IMR-90 (cell line): ENCODE results near the gene SNRNP25. TPM values are rescaled to one million over a fixed set of nuclear protein-coding genes. Genes with fewer than 3 reads are reported as not detected.

ENCODE experiments used
- ATAC-seq: fragments of 200-7000 bp; cut with Tn5 transposase; 2 replicates; pipeline ENCODE4 v1.9.1; 2020; ENCODE audit warnings: low read depth, mild to moderate bottlenecking, moderate library complexity
- BruUV-seq: library from RNA; stranded (reverse); fragments of 400-500 nt; replicated peaks from 2 replicates; lab custom pipeline; 2021; lab: Mats Ljungman, UMichigan
- CTCF ChIA-PET: fragments of 300-600 bp; formaldehyde crosslinking; extraction: SDS; loops from one replicate; lab custom pipeline; 2021; ENCODE audit warnings: antibody characterized with exemption; lab: Yijun Ruan, JAX
- POLR2A ChIA-PET: fragments of 300-600 bp; sonication (Branson Sonifier 250); formaldehyde crosslinking; loops from one replicate; lab custom pipeline; 2022; ENCODE audit warnings: antibody characterized with exemption; ENCODE audit not compliant: unreplicated experiment; lab: Charles Lee
- DNase-seq: peaks from one replicate; pipeline ENCODE4 v3.0.0; 2013
- H2AFZ ChIP-seq: replicated peaks from 2 replicates; pipeline ENCODE3; 2013; ENCODE audit warnings: low read length, mild to moderate bottlenecking; ENCODE audit not compliant: poor library complexity
- H2AK5ac ChIP-seq: 2 replicates; pipeline ENCODE4 v1.6.1; 2013; ENCODE audit warnings: low read depth, low read length, inconsistent platforms
- H2AK9ac ChIP-seq: replicated peaks from 2 replicates; pipeline ENCODE3; 2013; ENCODE audit warnings: mild to moderate bottlenecking, low read depth, low read length, moderate library complexity; ENCODE audit not compliant: poor library complexity
- H2BK120ac ChIP-seq: 2 replicates; pipeline ENCODE4 v1.6.1; 2013; ENCODE audit warnings: low read depth, low read length, inconsistent platforms
- H2BK15ac ChIP-seq: 3 replicates; pipeline ENCODE4 v1.6.1; 2013; ENCODE audit warnings: low read depth, low read length, inconsistent platforms
- H2BK20ac ChIP-seq: 2 replicates; pipeline ENCODE4 v1.6.1; 2013; ENCODE audit warnings: low read depth, mild to moderate bottlenecking, inconsistent platforms, low read length, moderate library complexity
- H2BK5ac ChIP-seq: 2 replicates; pipeline ENCODE4 v1.6.1; 2013; ENCODE audit warnings: mild to moderate bottlenecking, low read depth, low read length, inconsistent platforms; ENCODE audit not compliant: poor library complexity, severe bottlenecking
- H3K14ac ChIP-seq: replicated peaks from 2 replicates; pipeline ENCODE4 v1.6.1; 2013; ENCODE audit warnings: low read depth, low read length, inconsistent platforms
- H3K18ac ChIP-seq: 2 replicates; pipeline ENCODE4 v1.6.1; 2013; ENCODE audit warnings: low read depth, low read length, control low read depth
- H3K23ac ChIP-seq: 2 replicates; pipeline ENCODE4 v1.6.1; 2013; ENCODE audit warnings: low read depth, low read length, inconsistent platforms
- H3K27ac ChIP-seq: 2 replicates; pipeline ENCODE4 v1.5.1; 2013; ENCODE audit warnings: mild to moderate bottlenecking, control low read depth, low read length; ENCODE audit not compliant: insufficient read depth
- H3K27me3 ChIP-seq: 2 replicates; pipeline ENCODE4 v1.6.1; 2013; ENCODE audit warnings: low read length; ENCODE audit not compliant: control insufficient read depth, insufficient read depth
- H3K36me3 ChIP-seq: 2 replicates; pipeline ENCODE4 v1.6.1; 2013; ENCODE audit warnings: low read length, mixed read lengths; ENCODE audit not compliant: control insufficient read depth, insufficient read depth
- H3K4ac ChIP-seq: 2 replicates; pipeline ENCODE4 v1.6.1; 2013; ENCODE audit warnings: low read depth, low read length, inconsistent platforms
- H3K4me1 ChIP-seq: 2 replicates; pipeline ENCODE4 v1.6.1; 2013; ENCODE audit warnings: low read length, mixed read lengths; ENCODE audit not compliant: control insufficient read depth, insufficient read depth
- H3K4me2 ChIP-seq: 2 replicates; pipeline ENCODE4 v1.6.1; 2013; ENCODE audit warnings: low read depth, mild to moderate bottlenecking, control low read depth, low read length, moderate library complexity
- H3K4me3 ChIP-seq: 2 replicates; pipeline ENCODE4 v1.5.1; 2013; ENCODE audit warnings: low read depth, mild to moderate bottlenecking, control low read depth, low read length, moderate library complexity; ENCODE audit not compliant: insufficient read depth
- H3K56ac ChIP-seq: 2 replicates; pipeline ENCODE4 v1.6.1; 2013; ENCODE audit warnings: low read length, inconsistent platforms; ENCODE audit not compliant: insufficient read depth; ENCODE audit errors: extremely low read depth
- H3K79me1 ChIP-seq, 2 experiments: 2 replicates each; pipeline ENCODE4 v1.6.1; 2013; ENCODE audit warnings: low read length in 2 of 2, inconsistent platforms in 1 of 2, low read depth in 1 of 2
- H3K9ac ChIP-seq: 2 replicates; pipeline ENCODE4 v1.6.1; 2013; ENCODE audit warnings: low read depth, low read length, control low read depth
- H3K9me1 ChIP-seq: 2 replicates; pipeline ENCODE4 v1.6.1; 2013; ENCODE audit warnings: low read length, inconsistent platforms; ENCODE audit not compliant: insufficient read depth
- H3K9me3 ChIP-seq: 2 replicates; pipeline ENCODE4 v1.6.1; 2013; ENCODE audit warnings: low read length; ENCODE audit not compliant: control insufficient read depth, insufficient read depth
- H4K20me1 ChIP-seq: 2 replicates; pipeline ENCODE4 v1.6.1; 2013; ENCODE audit warnings: low read length, inconsistent platforms; ENCODE audit not compliant: insufficient read depth
- H4K5ac ChIP-seq: 2 replicates; pipeline ENCODE4 v1.6.1; 2013; ENCODE audit warnings: mild to moderate bottlenecking, low read depth, low read length, control low read depth
- H4K8ac ChIP-seq, 2 experiments: 2 replicates each; pipeline ENCODE4 v1.6.1; 2013; ENCODE audit warnings: low read depth in 2 of 2, low read length in 2 of 2, control low read depth in 1 of 2, inconsistent platforms in 1 of 2
- H4K91ac ChIP-seq: 2 replicates; pipeline ENCODE4 v1.6.1; 2013; ENCODE audit warnings: low read depth, low read length, inconsistent platforms; ENCODE audit not compliant: insufficient read depth
- CHD1 ChIP-seq: IDR thresholded peaks from 2 replicates; pipeline ENCODE4 v1.6.1; 2012; ENCODE audit warnings: low read depth, low read length, improper control_type of control experiment
- MXI1 ChIP-seq: IDR thresholded peaks from 2 replicates; pipeline ENCODE4 v1.6.1; 2012; ENCODE audit warnings: low read depth, mild to moderate bottlenecking, low read length, moderate library complexity, borderline replicate concordance
- RFX5 ChIP-seq: IDR thresholded peaks from 2 replicates; pipeline ENCODE4 v1.8.0; 2012; ENCODE audit warnings: low read depth, mild to moderate bottlenecking, low read length, moderate library complexity
- WGBS, 2 experiments: methylation state at CpG; one replicate each; pipeline versions ENCODE4 v1.1.5 to v1.1.7; 2013; ENCODE audit warnings: missing lambda C conversion rate in 2 of 2; ENCODE audit not compliant: insufficient read length in 1 of 2; ENCODE audit errors: extremely low coverage in 2 of 2; 5-methylcytosine and 5-hydroxymethylcytosine counted together
- dilution Hi-C: fragments of 300-500 bp; cut with HindIII; formaldehyde crosslinking; loops from one replicate; pipeline ENCODE4 v1.14.3; 2018; ENCODE audit warnings: low sequenced_read_pairs; ENCODE audit not compliant: unreplicated experiment
- in situ Hi-C: fragments of 300-500 bp; cut with MboI; formaldehyde crosslinking; loops from 3 replicates; pipeline ENCODE4 v1.14.3; 2019; ENCODE audit warnings: low sequenced_read_pairs, inconsistent platforms, mixed read lengths
- intact Hi-C: fragments of 100-400 bp; cut with micrococcal nuclease; formaldehyde crosslinking; loops from 2 replicates; pipeline ENCODE4 v1.10.0; 2022
- polyA plus RNA-seq, 3 experiments: library from polyadenylated mRNA; depleted of rRNA; stranded (reverse); fragments of >200 nt; gene quantifications; 2 replicates each; pipeline ENCODE4 v1.2.3, GENCODE V29; 2012; ENCODE audit warnings: low replicate concordance in 1 of 3
- total RNA-seq: library from RNA; depleted of rRNA; stranded (reverse); fragments of >200 nt; gene quantifications from 2 replicates; pipeline ENCODE4 v1.2.3, GENCODE V29; 2012
- TF ChIP-seq, protein P1 (sequence below): fragments of 150-350 bp; IDR thresholded peaks from 2 replicates; pipeline ENCODE4 v1.6.1; 2017; ENCODE audit warnings: mild to moderate bottlenecking, antibody characterized with exemption, low read length, low read depth

Gene SNRNP25
- total and polyA plus RNA-seq, 2 of the 4 experiments (the other 2 are of a cell fraction), result 67.2 to 88.0 TPM

DNA sequence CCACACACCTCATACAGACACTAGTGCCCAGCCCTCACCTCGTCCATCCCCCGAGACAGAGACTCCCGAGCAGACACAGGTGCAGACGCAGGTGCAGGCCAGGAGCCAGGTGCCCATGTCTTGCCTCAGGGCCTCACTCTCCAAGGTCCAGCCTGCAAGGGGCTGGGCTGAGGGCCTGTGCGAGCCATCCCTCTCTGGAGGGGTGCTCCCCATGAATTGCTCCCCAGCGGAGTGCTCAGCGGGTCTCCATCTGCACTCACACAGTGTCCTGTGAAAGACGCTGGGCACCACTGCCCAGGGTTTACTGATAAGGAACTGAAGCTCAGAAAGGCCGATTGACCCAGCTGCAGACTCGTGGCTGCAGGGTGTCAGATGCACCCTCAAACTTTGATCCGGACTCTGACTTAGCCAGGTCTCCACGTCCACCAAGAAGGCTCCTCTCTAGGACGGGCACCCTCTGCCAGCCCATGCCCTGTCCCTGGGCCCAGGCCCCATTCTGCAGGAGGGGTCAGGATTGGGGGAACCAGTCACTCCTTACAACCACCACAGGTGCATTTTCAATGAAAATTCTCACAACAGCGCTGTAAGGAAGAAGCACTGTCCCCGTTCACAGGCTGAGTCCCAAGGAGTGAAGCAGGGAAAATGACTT lies 17.2 kb upstream of the SNRNP25 start:
- H3K9ac ChIP-seq, result no peak overlapping the region
- no peak overlapping the region for H2BK120ac ChIP-seq
- CTCF ChIA-PET, result no interaction called here
- intact Hi-C loops (no loop called here), in situ Hi-C loops (no loop called here), dilution Hi-C loops (no loop called here)
- H2BK15ac ChIP-seq, result no peak overlapping the region
- BruUV-seq, result no TSS peak
- no peak overlapping the region for H3K4me3 ChIP-seq
- no peak overlapping the region for H3K4me2 ChIP-seq
- H3K4ac ChIP-seq, result no peak overlapping the region
- H2AK5ac ChIP-seq, result no peak overlapping the region
- no peak overlapping the region for H2AK9ac ChIP-seq
- no peaks in the 10 kb centered on the region for H3K36me3 ChIP-seq
- no peaks in the 10 kb centered on the region for H3K79me1 ChIP-seq
- POLR2A ChIA-PET, result no interaction called here
- peaks cover 4% of the 10 kb centered on the region for H3K9me1 ChIP-seq
- H3K27me3 ChIP-seq, result no peaks in the 10 kb centered on the region
- ATAC-seq (no peak), DNase-seq (no peak)
- no peak overlapping the region for H2BK20ac ChIP-seq
- H4K91ac ChIP-seq, result no peak overlapping the region
- TF ChIP-seq CHD1 (no peak), RFX5 (no peak), MXI1 (no peak)
- TF ChIP-seq, protein P1, sequence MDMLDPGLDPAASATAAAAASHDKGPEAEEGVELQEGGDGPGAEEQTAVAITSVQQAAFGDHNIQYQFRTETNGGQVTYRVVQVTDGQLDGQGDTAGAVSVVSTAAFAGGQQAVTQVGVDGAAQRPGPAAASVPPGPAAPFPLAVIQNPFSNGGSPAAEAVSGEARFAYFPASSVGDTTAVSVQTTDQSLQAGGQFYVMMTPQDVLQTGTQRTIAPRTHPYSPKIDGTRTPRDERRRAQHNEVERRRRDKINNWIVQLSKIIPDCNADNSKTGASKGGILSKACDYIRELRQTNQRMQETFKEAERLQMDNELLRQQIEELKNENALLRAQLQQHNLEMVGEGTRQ, result no peak
- H4K20me1 ChIP-seq, result no peaks in the 10 kb centered on the region
- H3K18ac ChIP-seq, result no peak overlapping the region
- no peak overlapping the region for H4K5ac ChIP-seq
- H3K14ac ChIP-seq, result no peak overlapping the region
- no peak overlapping the region for H3K56ac ChIP-seq
- H4K8ac ChIP-seq, result no peak overlapping the region
- H3K4me1 ChIP-seq, result peaks cover 1% of the 10 kb centered on the region; the same call in 1 of the 2 replicates
- H2AFZ ChIP-seq, result no peak overlapping the region
- no peak overlapping the region for H2BK5ac ChIP-seq
- no peak overlapping the region for H3K27ac ChIP-seq
- no peak overlapping the region for H3K23ac ChIP-seq
- 98% methylated on average over 6 of the region's 15 CpGs; no CpG with 5 or more reads in 1 of the 2 experiments for WGBS, 2 experiments
- H3K9me3 ChIP-seq, result no peaks in the 10 kb centered on the region
